HG03280 (cell line): ENCODE measurements around the gene PRSS33.

ENCODE experiments used
- ATAC-seq: cut with Tn5 transposase; IDR thresholded peaks from one replicate; pipeline ENCODE4 v1.9.1; 2021; ENCODE audit warnings: mild to moderate bottlenecking, moderate library complexity; ENCODE audit not compliant: unreplicated experiment

The PRSS33 gene

DNA sequence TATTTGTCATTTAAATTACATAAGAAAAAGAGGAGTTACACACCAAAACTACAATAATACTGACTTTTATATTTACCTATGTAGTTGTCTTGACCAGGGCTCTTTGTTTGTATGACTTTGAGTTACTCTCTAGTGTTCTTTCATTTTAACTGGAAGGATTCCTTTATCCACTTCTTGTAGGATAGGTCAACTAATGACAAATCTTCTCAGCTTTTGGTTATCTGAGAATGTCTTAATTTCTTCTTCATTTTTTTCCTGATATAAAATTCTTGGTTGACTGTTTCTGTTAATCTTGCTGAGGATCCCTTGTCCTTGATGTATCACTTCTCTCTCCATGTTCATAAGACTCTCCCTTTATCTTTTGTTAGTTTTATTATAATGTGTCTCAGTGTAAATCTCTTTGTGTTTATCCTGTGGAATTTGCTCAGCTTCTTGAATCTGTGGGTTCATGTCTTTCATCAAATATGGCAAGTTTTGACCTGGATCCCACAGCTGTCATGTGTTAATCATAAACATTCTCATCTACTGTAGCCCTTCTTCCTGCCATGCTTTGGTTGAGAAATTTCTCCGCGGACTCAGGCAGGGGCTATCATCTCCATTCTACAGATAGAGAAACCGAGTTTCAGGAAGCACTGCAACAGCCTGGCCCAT, 16.3 kb upstream of the PRSS33 start:
- no peak for ATAC-seq

DNA sequence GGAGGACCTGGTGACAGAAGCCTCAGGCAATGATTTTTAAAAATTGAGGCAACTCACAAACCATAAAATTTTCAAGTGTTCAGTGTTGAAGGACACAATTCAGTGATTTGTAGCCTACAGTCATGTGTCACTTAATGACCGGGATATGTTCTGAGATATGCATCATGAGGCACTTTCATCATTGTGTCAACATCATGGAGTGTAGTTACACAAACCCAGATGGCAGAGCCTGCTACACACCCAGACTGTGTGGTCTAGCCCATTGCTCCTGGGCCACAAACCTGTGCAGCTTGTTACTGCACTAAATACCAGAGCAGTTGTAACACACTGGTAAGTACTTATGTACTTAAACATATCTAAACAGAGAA, 12.5 kb upstream of the PRSS33 start:
- ATAC-seq: no peak

DNA sequence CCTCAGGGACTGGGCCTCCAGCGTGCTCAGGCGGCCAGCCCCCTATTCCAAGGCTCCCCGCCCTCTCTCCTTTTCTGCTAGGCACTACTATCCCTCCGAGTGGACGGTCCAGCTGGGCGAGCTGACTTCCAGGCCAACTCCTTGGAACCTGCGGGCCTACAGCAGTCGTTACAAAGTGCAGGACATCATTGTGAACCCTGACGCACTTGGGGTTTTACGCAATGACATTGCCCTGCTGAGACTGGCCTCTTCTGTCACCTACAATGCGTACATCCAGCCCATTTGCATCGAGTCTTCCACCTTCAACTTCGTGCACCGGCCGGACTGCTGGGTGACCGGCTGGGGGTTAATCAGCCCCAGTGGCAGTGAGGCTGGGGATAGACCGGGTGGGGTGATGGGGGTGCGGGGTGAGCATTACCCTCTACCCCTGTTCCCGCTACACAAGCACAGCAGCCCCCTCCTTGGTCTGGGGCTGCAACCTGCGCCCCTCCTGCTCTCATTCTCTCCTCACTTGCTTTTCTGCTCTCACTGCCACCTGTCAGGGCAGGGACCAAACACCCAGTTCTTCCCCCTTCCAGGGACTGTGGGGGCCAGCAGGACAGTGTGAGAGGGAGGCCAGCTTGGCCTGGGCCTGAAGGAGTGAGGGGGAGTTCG, 12.0 kb upstream of the PRSS33 start:
- ATAC-seq: no peak

DNA sequence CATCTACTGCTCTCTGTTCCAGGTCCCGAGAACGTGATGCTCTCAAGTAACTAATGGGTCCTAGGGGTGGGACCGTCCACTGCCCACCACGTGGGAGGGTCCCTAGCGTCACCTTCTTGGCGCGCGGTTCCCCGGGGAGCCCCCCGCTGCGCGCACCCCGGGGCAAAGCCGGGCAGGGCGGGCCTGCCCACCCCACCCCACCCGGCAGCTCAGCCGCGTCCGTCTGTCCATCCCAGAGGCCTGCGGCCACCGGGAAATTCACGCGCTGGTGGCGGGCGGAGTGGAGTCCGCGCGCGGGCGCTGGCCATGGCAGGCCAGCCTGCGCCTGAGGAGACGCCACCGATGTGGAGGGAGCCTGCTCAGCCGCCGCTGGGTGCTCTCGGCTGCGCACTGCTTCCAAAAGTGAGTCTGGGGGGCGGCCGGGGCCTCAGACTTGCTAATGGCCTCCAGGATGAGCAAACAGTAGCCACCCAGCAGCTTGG, 11.4 kb upstream of the PRSS33 start:
- ATAC-seq: no peak

DNA sequence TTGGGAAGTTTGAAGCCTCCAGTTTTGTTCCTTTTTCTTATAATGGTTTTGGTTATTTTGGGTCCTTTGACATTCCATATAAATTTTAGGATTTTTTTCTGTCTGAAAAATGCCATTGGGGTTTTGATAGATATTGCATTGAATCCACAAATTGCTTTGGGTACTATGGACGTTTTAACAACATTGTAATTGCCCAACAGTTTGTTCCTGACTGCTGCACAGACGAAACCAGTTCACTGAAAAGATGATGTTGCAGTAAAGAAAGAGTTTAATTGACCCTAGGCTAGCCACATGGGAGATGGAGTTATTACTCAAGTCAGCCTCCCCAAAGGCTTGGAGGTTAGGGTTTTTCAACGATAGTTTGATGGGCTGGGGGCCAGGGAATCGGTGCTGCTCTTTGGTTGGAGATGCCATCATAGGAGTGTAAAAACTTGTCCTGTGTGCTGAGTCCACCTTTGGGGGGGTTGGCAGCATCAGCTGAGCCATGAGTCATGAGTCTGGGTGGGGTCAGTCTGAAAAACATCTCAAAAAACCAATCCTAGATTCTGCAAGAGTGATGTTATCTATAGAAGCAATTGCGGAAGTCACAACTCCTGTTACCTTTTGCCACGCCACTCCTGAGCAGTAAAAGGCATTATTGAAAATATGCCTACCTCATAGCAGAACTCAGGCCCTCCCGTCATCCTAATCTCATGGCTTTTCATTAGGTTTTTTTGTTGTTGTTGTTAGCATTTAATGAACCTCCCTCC, 8.2 kb upstream of the PRSS33 start:
- ATAC-seq: no peak

DNA sequence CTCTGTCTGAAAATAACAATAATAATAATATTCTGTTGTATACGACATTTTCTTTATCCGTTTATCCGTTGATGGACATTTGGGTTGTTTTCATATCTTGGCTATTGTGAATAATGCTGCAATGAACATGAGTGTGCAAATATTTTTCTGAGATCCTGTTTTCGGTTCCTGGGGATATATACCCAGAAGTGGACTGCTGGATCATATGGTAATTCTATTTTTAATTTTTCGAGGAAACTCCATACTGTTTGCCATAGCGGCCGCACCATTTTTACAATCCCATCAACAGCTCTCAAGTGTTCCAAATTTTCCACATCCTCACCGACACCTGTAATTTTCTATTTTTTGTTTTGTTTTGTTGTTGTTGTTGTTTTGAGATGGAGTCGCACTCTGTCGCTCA, 5.6 kb upstream of the PRSS33 start:
- ATAC-seq: no peak

DNA sequence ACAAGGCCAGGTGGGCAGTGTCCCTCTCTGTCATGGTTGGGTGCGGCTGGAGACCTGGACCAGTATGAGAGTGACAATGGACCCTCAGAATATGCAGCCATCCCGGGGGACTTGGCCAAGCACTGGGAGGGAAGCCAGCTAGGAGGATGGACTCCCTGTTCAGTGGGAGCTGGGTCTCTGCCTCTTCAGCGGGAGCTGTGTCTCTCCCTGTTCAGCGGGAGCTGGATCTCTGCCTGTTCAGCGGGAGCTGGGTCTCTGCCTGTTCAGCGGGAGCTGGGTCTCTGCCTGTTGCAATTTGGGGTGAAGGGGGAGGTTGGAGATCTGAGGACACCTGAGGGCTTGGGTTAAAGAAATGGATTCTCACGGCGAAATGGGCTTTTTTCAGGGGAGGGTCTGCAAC, 3.8 kb upstream of the PRSS33 start:
- no peak for ATAC-seq

DNA sequence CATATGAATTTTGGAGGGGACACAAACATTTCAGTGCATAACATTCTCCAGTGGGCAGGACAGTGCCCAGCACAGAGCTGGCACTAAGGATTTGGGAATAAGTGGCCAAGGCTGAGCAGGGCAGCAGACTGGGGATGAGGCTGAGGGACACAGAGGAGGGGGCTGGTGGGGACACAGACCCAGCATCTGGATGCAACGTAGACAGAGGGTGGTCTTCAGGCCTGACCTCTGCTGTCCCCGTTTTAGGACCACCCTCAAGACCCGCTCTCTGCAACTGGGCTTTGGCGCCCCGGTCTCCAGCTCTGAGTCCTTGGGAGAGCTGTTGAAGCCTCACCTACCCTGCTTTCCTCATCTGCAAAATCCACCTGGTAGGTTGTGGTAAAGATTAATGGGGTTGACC, 3.3 kb upstream of the PRSS33 start:
- ATAC-seq: no peak

DNA sequence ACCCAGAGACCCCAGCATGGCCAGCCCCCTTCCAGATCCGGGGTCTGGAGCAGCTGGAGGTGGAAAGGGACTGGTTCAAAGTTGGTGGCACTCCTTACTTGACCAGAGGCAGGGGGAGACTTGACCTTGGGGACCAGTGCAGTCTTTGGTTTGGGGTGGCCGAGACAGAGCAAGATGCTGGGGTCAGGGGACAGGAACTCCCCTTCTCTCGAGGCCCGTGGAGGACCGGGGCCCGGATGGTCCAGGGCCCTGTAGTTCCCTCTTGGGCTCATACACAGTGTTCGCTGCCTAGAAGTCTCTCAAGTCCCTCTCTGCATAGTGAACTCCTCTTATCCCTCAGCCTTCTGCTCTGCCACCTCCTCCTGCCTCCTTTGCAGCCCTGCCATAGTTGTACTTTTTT, 601 bp upstream of the PRSS33 start:
- no peak for ATAC-seq

DNA sequence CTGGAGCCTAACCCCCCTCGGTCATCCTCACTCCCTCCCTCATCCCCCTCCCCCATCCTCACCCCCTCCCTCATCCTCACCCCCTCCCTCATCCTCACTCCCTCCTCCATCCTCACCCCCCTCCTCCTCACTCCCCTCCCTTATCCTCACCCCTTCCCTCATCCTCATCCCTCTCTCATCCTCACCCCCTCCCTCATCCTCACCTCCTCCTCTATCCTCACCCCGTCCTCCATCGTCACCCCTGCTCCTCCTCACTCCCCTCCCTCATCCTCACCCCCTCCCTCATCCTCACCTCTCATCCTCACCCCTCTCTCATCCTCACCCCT, 571 bp downstream of the PRSS33 start:
- no peak for ATAC-seq

DNA sequence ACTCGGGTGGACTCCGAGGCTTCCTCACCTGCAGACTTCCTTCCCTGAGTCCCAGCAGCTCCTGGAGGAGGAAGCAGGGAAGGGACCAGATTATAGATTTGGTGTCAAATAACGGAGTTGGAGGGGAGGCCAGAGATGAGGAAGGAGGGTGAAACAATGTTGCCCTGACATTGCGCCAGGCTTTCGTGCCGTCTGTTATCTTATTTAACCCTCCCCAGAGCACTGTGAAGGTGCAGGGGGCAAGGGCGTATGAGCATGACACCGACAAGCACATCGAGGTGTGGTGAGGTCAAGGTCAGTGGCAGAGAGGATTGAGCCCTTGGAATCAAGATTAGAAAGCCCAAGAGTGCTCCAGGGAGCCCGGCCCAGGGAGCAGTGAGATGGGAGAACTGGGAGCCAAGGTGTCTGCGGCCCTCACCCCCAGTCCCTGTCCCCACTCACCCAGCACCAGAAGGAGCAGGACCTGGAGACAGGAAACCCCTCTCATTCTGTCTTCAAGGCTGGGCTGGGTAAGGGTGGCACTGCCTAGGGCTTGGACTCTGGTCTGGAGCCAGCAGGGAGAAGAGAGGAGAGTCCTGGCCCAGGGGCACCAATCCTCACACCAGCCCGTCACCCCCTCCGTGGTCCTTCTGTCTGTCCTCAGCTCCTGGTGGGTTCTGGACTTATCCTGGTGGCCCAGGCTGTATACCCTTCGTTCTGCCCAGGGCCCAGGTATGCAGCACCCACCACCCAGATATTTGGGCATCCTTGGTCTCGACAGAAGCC, 1.1 kb downstream of the PRSS33 start:
- no peak for ATAC-seq

DNA sequence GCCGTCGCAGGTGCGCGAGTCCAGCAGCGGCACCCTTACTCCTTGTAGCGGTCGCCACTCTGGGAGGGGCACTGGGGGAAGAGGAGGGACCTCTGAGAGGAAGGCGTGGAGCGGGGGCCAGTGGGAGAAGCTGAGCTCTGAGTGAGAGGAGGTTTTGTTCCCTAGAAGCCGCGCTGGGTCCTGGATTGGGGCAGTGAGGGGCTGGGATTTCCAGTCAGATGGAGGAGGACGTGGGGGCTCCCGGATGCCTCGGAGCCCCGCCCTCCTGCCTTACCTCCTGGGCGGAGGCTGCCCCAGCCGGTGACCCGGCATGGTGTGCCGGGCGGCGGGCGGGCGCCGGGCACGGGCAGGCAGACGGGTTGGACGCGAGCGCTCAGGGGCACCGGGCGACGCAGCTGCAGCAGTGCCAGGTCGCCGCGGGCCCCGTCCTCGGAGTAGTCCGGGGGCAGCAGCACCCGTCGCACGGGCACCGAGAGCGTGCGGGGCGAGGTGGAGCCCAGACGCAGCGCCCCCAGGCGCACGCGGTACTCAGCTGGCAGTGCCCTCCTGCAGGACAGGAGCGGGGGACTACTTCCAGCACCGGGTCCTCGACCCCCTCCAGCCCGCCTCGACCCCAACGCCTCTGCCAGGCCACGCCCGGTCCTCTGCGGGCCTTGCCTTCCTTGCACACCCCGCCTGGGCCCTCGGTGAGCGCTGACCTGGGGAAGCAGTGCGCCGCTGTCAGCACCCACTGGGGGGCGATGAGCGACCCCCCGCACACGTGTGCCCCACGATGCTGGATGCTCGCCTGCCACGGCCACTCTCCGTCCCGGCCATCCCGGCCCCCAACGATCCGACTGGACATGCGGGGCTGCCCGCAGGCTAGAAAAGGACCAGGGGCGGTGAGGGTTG, 2.0 kb downstream of the PRSS33 start:
- no peak for ATAC-seq

DNA sequence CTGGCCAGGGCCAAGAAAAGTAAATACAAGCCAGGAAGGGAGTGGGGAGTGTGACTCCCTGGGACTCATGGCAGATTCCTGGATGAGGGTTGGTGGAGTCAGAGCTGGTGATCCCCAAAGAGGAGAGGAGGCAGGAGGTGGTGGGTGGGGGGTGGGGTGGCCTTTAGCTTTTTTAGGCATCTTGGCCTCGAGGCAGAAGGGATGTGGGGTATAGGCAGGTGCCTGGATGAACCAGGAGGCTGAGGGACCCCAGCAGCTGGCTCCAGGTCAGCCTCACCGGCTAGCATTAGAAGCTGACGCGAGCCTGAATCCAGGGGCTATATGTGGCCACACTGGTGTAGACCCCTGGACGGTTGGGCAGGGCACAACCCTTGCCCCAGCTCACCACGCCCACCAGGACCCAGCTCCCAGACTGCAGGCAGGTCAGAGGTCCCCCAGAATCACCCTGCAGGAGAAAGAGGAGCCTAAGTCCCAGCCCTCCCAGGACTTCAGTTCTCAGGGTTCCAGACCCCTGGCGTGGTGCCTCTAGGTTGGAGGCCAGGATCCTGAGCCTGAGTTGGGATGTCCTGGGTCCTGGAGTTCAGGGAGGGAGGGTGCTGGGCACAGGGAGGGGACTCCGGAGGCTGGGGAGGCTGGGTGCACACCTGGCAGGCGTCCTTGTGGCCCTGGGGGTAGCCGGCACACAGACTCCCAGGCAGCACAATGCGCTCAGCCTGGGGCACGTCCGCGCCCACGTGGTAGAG, 2.8 kb downstream of the PRSS33 start:
- ATAC-seq: no peak

DNA sequence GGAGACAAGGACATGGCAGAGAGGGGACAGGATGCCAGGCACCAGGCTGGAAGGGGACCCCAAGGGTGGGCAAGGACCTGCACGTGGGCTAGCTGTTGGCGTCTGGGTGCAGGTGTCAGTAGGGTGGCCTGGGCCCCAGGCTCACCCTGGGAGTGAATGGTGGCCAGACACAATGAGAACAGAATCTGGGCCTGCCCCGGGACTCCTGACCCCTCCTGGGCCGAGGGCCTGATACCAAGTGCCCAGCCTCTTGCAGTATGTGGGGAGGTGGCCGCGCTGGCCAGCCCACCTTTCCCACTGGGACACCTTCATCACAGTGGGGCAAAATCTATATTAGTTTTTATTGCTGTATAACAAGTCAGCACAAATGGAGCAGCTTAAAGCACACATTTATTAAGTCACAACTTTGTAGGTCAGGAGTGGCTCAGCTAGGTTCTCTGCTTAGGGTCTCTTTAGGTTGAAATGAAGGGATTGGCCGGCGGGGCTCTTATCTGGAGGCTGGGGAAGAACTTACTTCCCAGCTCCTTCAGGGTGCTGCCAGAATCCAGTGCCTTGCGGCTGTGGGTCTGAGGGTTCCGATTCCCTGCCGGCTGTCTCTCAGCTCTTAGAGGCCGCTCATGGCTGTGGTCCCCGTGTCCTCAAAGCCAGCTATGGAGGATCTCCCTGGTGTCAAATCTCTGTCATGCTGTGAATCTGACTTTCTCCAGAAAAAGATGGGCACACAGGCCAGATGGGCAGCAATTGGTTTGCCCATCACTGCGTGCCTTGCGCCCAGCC, 3.6 kb downstream of the PRSS33 start:
- ATAC-seq: no peak

DNA sequence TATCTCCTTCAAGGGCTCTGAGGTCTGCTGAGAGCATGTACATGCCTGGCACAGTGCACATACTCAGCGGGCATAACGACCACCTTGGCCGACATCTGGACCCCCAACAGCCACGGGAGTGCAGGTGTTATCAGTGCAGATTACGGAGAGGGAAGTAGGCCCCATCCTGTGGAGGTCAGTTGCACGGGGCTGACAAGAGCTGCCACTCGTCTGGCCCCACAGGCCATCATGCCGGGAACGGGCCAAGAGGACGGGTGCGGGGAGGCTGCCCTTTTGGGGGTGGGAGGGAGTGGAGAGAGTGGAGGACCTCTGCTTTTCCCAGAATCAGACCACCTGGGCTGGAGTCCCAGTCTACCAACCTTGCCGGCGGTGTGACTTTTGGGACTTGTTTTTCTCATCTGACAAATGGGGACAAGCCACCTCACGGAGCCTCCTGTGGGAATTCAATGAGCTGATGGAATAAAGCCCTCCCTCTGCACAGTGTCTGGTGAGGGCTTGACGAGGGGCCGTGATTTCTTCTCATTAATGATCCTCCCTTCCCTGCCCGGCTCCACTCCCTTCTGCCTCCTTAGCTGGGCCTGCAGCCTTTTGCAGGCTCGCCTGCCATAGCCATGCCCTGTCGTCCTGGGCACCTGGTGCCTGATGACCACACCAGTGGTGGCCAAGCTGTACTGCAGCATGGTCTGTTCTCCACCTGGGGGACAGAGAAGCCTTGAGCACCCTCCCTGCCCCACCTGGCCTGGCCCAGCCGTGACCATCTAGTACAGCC, 4.6 kb downstream of the PRSS33 start:
- no peak for ATAC-seq

DNA sequence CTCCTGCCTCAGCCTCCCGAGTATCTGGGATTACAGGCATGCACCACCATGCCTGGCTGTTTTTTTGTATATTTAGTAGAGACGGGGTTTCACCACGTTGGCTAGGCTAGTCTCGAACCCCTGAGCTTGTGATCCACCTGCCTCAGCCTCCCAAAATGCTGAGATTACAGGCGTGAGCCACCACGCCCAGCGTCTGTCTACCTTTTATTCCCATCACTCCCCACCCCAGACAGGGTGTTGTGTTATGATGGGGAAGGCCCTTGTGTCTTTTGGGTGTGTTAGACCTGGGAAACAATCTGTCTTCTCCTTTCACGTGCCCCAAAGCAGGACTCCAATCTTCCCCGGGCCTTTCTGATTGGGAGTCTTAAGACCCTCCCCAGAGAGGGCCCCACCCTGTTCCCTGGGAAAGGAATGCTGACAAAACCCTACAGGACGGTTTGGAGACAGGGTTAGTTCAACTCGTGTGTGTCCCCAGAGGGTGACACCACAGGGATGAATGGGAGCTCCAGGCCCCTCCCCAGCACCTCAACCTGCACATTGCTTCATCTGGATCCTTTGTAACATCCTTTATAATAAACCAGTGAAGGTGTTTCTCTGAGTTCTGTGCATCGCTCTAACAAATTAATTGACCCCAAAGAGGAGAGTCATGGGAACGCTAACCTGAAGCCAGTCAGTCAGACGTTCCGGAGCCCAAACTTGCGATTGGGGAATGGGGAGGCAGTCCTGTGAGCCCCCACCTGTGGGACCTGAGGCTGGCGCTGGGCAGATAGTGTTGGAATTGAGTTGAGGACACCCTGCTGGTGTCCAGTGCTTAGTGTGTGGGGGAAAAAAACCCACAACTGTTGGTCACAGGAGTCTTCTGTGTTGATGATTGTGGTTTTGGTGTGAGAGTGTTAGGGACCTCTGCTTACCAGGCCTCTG, 7.1 kb downstream of the PRSS33 start:
- ATAC-seq: no peak

DNA sequence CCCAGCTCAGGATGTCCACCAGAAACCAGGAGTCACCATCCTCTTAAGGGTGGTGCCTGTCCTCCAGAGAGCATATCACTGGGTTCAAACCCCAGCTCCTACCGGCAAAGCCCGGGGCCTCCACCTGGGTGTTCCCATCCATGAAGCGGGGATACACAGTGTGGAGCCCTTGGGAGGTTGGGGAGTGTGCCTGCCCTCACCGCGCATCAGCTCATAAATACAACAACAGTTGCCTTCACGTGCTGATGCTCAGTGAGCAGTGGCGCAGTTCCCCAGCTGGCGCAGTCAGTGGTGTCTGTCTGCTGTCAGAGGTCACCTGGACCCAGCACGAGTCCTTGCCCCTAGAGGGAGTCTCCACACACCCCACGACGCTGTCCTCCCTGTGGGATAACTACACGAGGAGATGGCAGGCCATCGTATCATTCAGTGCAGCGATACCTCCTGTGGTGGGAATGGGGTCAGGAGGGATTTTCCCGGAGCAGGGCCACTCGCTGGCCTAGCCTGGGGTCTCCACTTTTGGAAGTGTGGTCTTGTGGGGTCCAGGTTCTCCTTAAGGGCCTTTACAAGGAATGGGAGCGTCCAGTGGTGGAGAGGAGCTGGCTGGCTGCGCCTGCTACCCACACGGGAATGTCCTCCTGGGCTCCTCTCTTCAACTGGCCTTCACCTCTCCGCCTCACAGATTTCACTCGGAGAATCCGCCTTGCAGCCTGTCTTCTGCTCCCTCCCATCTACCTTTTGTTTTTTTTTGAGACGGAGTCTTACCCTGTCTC, 8.0 kb downstream of the PRSS33 start:
- no peak for ATAC-seq
